ENCODE data around the gene ATIC.

Gene ATIC

DNA sequence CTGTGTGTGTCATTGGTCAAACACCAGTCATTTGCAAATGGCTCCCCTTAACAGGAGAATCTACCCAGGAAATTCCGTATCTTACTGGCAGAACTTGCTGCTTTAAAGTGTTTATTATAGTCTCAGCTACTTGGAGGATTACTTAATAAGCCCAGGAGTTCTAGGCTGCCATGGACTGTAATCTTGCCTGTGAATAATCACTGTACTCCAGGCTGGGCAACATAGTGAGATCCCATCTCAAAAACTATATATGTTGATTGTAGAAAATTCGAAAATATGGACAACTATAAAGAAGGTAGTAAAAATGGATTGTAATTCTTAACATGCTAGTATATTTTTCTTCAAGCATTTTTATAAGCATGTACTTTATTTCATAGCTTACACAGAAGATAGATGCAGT lies 4.5 kb downstream of the ATIC start:
- TF ChIP-seq TAF1 (IDR thresholded peaks at IDR 0.05; ENCODE audit: low read depth) (no peak), CEBPB (IDR thresholded peaks at IDR 0.05) (no peak), CREB1 (IDR thresholded peaks at IDR 0.05; ENCODE audit: low read depth) (no peak), TEAD4 (IDR thresholded peaks at IDR 0.05) (no peak), TCF12 (IDR thresholded peaks at IDR 0.05; ENCODE audit: low read depth) (no peak), FOXM1 (IDR thresholded peaks at IDR 0.05; ENCODE audit: borderline replicate concordance, low read depth) (no peak), YY1 (IDR thresholded peaks at IDR 0.05; ENCODE audit: low read depth) (no peak), RAD21 (IDR thresholded peaks at IDR 0.05; ENCODE audit: low read depth) (no peak), ZBTB7A (IDR thresholded peaks at IDR 0.05; ENCODE audit: low read depth) (no peak), EGR1 (IDR thresholded peaks at IDR 0.05) (no peak), EP300 (IDR thresholded peaks at IDR 0.05; ENCODE audit: borderline replicate concordance) (no peak)
- TF ChIP-seq, protein P1, sequence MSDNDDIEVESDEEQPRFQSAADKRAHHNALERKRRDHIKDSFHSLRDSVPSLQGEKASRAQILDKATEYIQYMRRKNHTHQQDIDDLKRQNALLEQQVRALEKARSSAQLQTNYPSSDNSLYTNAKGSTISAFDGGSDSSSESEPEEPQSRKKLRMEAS (IDR thresholded peaks at IDR 0.05) = no peak
- TF ChIP-seq, protein P2, sequence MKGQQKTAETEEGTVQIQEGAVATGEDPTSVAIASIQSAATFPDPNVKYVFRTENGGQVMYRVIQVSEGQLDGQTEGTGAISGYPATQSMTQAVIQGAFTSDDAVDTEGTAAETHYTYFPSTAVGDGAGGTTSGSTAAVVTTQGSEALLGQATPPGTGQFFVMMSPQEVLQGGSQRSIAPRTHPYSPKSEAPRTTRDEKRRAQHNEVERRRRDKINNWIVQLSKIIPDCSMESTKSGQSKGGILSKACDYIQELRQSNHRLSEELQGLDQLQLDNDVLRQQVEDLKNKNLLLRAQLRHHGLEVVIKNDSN (IDR thresholded peaks at IDR 0.05) = no peak
- TF ChIP-seq, protein P3, sequence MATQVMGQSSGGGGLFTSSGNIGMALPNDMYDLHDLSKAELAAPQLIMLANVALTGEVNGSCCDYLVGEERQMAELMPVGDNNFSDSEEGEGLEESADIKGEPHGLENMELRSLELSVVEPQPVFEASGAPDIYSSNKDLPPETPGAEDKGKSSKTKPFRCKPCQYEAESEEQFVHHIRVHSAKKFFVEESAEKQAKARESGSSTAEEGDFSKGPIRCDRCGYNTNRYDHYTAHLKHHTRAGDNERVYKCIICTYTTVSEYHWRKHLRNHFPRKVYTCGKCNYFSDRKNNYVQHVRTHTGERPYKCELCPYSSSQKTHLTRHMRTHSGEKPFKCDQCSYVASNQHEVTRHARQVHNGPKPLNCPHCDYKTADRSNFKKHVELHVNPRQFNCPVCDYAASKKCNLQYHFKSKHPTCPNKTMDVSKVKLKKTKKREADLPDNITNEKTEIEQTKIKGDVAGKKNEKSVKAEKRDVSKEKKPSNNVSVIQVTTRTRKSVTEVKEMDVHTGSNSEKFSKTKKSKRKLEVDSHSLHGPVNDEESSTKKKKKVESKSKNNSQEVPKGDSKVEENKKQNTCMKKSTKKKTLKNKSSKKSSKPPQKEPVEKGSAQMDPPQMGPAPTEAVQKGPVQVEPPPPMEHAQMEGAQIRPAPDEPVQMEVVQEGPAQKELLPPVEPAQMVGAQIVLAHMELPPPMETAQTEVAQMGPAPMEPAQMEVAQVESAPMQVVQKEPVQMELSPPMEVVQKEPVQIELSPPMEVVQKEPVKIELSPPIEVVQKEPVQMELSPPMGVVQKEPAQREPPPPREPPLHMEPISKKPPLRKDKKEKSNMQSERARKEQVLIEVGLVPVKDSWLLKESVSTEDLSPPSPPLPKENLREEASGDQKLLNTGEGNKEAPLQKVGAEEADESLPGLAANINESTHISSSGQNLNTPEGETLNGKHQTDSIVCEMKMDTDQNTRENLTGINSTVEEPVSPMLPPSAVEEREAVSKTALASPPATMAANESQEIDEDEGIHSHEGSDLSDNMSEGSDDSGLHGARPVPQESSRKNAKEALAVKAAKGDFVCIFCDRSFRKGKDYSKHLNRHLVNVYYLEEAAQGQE (IDR thresholded peaks at IDR 0.05; ENCODE audit: low read depth) = no peak

DNA sequence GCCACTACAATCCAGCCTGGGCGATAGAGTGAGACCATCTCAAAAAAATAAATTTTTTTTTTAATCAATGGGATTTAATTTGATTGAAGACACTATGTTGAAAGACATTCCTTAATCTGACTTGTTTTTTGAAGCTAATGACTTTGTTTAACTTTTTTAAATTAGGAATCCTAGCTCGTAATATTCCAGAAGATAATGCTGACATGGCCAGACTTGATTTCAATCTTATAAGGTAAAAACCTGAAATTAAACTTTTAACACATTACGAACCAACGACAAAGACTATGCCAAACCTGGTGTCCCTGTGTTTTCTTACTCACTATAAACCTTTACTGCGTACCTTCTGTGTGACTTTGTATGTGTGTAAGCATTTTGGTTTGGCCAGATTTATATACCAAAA lies 7.6 kb downstream of the ATIC start:
- TF ChIP-seq FOXM1 (IDR thresholded peaks at IDR 0.05; ENCODE audit: borderline replicate concordance, low read depth) (no peak), NFIC (IDR thresholded peaks at IDR 0.05) (no peak), CEBPB (IDR thresholded peaks at IDR 0.05) (no peak), TAF1 (IDR thresholded peaks at IDR 0.05; ENCODE audit: low read depth) (no peak)

DNA sequence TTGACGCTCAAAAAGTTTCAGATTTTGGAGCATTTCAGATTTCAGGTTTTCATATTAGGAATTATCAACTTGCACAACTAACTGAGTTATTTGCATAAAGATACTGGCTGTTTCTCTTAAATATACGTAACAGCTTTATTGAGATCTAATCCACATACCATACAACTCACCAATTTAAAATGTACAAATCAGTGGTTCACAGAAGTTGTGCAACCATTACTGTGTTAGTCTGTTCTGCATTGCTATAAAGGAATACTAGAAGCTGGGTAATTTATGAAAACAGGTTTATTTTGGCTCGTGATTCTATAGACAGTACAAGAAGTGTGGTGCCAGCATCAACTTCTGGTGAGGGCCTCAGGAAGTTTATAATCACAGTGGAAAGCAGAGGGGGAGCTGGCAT lies 8.2 kb downstream of the ATIC start:
- TF ChIP-seq, protein P1 (IDR thresholded peaks at IDR 0.05) = no peak
- TF ChIP-seq CREB1 (IDR thresholded peaks at IDR 0.05; ENCODE audit: low read depth) (no peak), TEAD4 (IDR thresholded peaks at IDR 0.05) (no peak), FOXM1 (IDR thresholded peaks at IDR 0.05; ENCODE audit: borderline replicate concordance, low read depth) (no peak), EP300 (IDR thresholded peaks at IDR 0.05; ENCODE audit: borderline replicate concordance) (no peak)
- TF ChIP-seq, protein P2 (IDR thresholded peaks at IDR 0.05) = no peak

GRCh38 chr2:215320679-215321078 lies 8.8 kb downstream of the ATIC start:
- TF ChIP-seq, protein P1 (IDR thresholded peaks at IDR 0.05) = no peak
- no peak for TF ChIP-seq EP300 (IDR thresholded peaks at IDR 0.05; ENCODE audit: borderline replicate concordance)
- no peak for TF ChIP-seq YY1 (IDR thresholded peaks at IDR 0.05; ENCODE audit: low read depth)
- no peak for TF ChIP-seq CEBPB (IDR thresholded peaks at IDR 0.05)
- no peak for TF ChIP-seq ZBTB7A (IDR thresholded peaks at IDR 0.05; ENCODE audit: low read depth)
- no peak for TF ChIP-seq TEAD4 (IDR thresholded peaks at IDR 0.05)
- TF ChIP-seq TCF12 (IDR thresholded peaks at IDR 0.05; ENCODE audit: low read depth) = no peak
- no peak for TF ChIP-seq EGR1 (IDR thresholded peaks at IDR 0.05)
- no peak for TF ChIP-seq TAF1 (IDR thresholded peaks at IDR 0.05; ENCODE audit: low read depth)
- no peak for TF ChIP-seq NFIC (IDR thresholded peaks at IDR 0.05)
- no peak for TF ChIP-seq FOXM1 (IDR thresholded peaks at IDR 0.05; ENCODE audit: borderline replicate concordance, low read depth)
- no peak for TF ChIP-seq CREB1 (IDR thresholded peaks at IDR 0.05; ENCODE audit: low read depth)
- TF ChIP-seq, protein P3 (IDR thresholded peaks at IDR 0.05; ENCODE audit: low read depth) = no peak
- TF ChIP-seq RAD21 (IDR thresholded peaks at IDR 0.05; ENCODE audit: low read depth) = no peak
- TF ChIP-seq, protein P2 (IDR thresholded peaks at IDR 0.05) = no peak

DNA sequence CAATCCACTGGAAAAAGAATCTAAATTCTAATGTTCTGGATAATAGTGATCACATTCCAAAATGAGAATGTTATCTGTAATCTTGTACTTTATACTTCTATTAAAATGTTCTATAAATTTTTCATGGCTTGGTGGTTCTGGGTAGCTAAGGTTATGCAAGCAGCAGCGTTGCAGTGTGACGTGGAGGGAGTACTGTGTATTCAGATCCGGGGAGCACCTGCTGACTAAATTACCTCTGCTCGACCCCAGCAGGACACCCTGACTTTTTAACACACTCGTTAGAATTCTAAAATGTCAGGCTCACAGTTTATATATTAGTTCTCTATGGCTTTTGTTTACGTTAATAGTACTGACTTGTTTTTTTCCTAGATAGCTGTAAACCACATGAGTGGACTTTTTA lies 13.0 kb downstream of the ATIC start:
- TF ChIP-seq FOXM1 (IDR thresholded peaks at IDR 0.05; ENCODE audit: borderline replicate concordance, low read depth) = no peak
- TF ChIP-seq TAF1 (IDR thresholded peaks at IDR 0.05; ENCODE audit: low read depth) = no peak

- TF ChIP-seq YY1 (IDR thresholded peaks at IDR 0.05; ENCODE audit: low read depth) (no peak), NFIC (IDR thresholded peaks at IDR 0.05) (no peak), FOXM1 (IDR thresholded peaks at IDR 0.05; ENCODE audit: borderline replicate concordance, low read depth) (no peak)
These were observed 16.2 kb downstream of the ATIC start for GRCh38 chr2:215328066-215328465.

All from Ishikawa (cell line).